Natural killer cell (primary cell): Measurements from ENCODE around the gene ADM. TPM values are rescaled to one million over a fixed set of nuclear protein-coding genes. Genes with fewer than 3 reads are reported as not detected.

Experiments used
- ATAC-seq, 3 donors: fragments of 150-1000 bp in 2 of 3; fragments of 200-7000 bp in 1 of 3; cut with Tn5 transposase; 1 replicate in 1 of 3; 2 replicates in 2 of 3; pipeline ENCODE4 v1.10.0; 2021; ENCODE audit warnings: mild to moderate bottlenecking in 2 of 3, moderate library complexity in 2 of 3
- DNase-seq, 2 donors: peaks; one replicate each; pipeline versions ENCODE4 v3.0.0 to v3.0.0-alpha.2; 2013 to 2021; ENCODE audit warnings: mixed read lengths in 1 of 2
- H3K27ac ChIP-seq: one replicate; pipeline ENCODE4 v1.5.1; 2013; ENCODE audit warnings: mild to moderate bottlenecking, low read length
- H3K27me3 ChIP-seq: one replicate; pipeline ENCODE4 v1.6.1; 2013; ENCODE audit warnings: low read length; ENCODE audit not compliant: control insufficient read depth, insufficient read depth
- H3K36me3 ChIP-seq: one replicate; pipeline ENCODE4 v1.6.1; 2013; ENCODE audit warnings: low read length; ENCODE audit not compliant: control insufficient read depth, insufficient read depth
- H3K4me1 ChIP-seq: one replicate; pipeline ENCODE4 v1.6.1; 2013; ENCODE audit warnings: low read length; ENCODE audit not compliant: control insufficient read depth, insufficient read depth
- H3K4me3 ChIP-seq: one replicate; pipeline ENCODE4 v1.5.1; 2013; ENCODE audit warnings: low read length
- H3K9me3 ChIP-seq: one replicate; pipeline ENCODE4 v1.6.1; 2013; ENCODE audit warnings: low read length; ENCODE audit not compliant: control insufficient read depth, insufficient read depth
- H3K27ac Mint-ChIP-seq, 2 donors: one replicate each; pipeline ENCODE4 v1.8.0; 2022; ENCODE audit warnings: mild to moderate bottlenecking in 2 of 2, mixed read lengths in 2 of 2, moderate library complexity in 1 of 2
- H3K27me3 Mint-ChIP-seq, 2 donors: one replicate each; pipeline ENCODE4 v1.8.0; 2022; ENCODE audit warnings: low read depth in 2 of 2, mixed read lengths in 2 of 2
- H3K36me3 Mint-ChIP-seq: one replicate; pipeline ENCODE4 v1.8.0; 2022; ENCODE audit warnings: mixed read lengths
- H3K4me1 Mint-ChIP-seq, 2 donors: one replicate each; pipeline ENCODE4 v1.8.0; 2022; ENCODE audit warnings: mixed read lengths in 2 of 2
- H3K4me3 Mint-ChIP-seq: one replicate; pipeline ENCODE4 v1.8.0; 2022; ENCODE audit warnings: mild to moderate bottlenecking, moderate library complexity, mixed read lengths
- H3K9me3 Mint-ChIP-seq, 2 donors: one replicate each; pipeline ENCODE4 v1.8.0; 2022; ENCODE audit warnings: mixed read lengths in 2 of 2
- CTCF ChIP-seq: fragments of 200-600 bp; IDR thresholded peaks from one replicate; pipeline ENCODE4 v1.8.0; 2022; ENCODE audit warnings: antibody characterized with exemption
- WGBS: methylation state at CpG from one replicate; pipeline ENCODE4 v1.1.7; 2013; ENCODE audit warnings: missing lambda C conversion rate; ENCODE audit not compliant: insufficient coverage; 5-methylcytosine and 5-hydroxymethylcytosine counted together
- intact Hi-C: fragments of 100-400 bp; cut with micrococcal nuclease; formaldehyde crosslinking; loops from one replicate; pipeline ENCODE4 v1.14.2; 2022
- total RNA-seq, 4 donors: library from RNA; stranded (reverse); fragments of 120-200 nt in 1 of 4; gene quantifications; one replicate each; pipeline versions ENCODE4 v1.2.3 to v1.2.4, GENCODE V29; 2013 to 2022

The ADM gene
- total RNA-seq, 3 donors from 2014 or later (not counting 1 experiment from before 2014, with no cell fraction given) = 0.82 to 7.0 (median 5.8) TPM

- Histone ChIP-seq H3K4me1 (peaks cover 60% of the 10 kb centered on the region), H3K36me3 (no peaks in the 10 kb centered on the region), H3K9me3 (no peaks in the 10 kb centered on the region), H3K27me3 (peaks cover 20% of the 10 kb centered on the region), H3K4me3 (peak overlapping the region; percentile 85), H3K27ac (peak overlapping the region; percentile 41)
- no peak for TF ChIP-seq CTCF
- Mint-ChIP-seq H3K9me3 (no peaks in the 10 kb centered on the region), H3K27me3 (peaks cover 8 to 25% of the 10 kb centered on the region in 2 donors), H3K4me1 (peaks cover 49 to 58% of the 10 kb centered on the region in 2 donors), H3K27ac (peak overlapping the region; percentile 65 to 86), H3K4me3 (peak overlapping the region; percentile 94), H3K36me3 (no peaks in the 10 kb centered on the region)
- under 1% methylated on average over 56 of the region's 56 CpGs for WGBS
- ATAC-seq = peak; percentile 49 to 65 (median 51)
- DNase-seq = peak; percentile 72 to 86
- intact Hi-C loops = loop anchor here (10.0 kb wide), 2 partner anchors 432 to 768 kb away; no protein-coding TSS in a partner anchor
These were observed 1.9 kb upstream of the ADM start for GRCh38 chr11:10302744-10303557.

GRCh38 chr11:10303558-10304363 is 1.1 kb upstream of the ADM start:
- peak overlapping the region in 1 of 2 donors; percentile 86 for H3K27ac Mint-ChIP-seq
- H3K27me3 Mint-ChIP-seq = peaks cover 8 to 29% of the 10 kb centered on the region in 2 donors
- DNase-seq (peak in 1 of 2 donors; percentile 62), ATAC-seq (peak in 1 of 3 donors; percentile 3)
- peaks cover 48 to 57% of the 10 kb centered on the region in 2 donors for H3K4me1 Mint-ChIP-seq
- Histone ChIP-seq H3K27me3 (peaks cover 27% of the 10 kb centered on the region), H3K4me3 (peak overlapping the region; percentile 85), H3K4me1 (peaks cover 60% of the 10 kb centered on the region), H3K27ac (peak overlapping the region; percentile 41), H3K9me3 (no peaks in the 10 kb centered on the region), H3K36me3 (no peaks in the 10 kb centered on the region)
- no peak for TF ChIP-seq CTCF
- H3K9me3 Mint-ChIP-seq = no peaks in the 10 kb centered on the region
- under 1% methylated on average over 29 of the region's 29 CpGs for WGBS
- no peaks in the 10 kb centered on the region for H3K36me3 Mint-ChIP-seq
- intact Hi-C loops = loop anchor here (10.0 kb wide), 2 partner anchors 431 to 769 kb away; no protein-coding TSS in a partner anchor
- H3K4me3 Mint-ChIP-seq = peak overlapping the region; percentile 94

GRCh38 chr11:10305262-10305963 is 540 bp downstream of the ADM start:
- Histone ChIP-seq H3K27ac (no peak overlapping the region), H3K27me3 (peaks cover 37% of the 10 kb centered on the region), H3K9me3 (no peaks in the 10 kb centered on the region), H3K4me3 (peak overlapping the region; percentile 85), H3K4me1 (peaks cover 60% of the 10 kb centered on the region), H3K36me3 (no peaks in the 10 kb centered on the region)
- no peaks in the 10 kb centered on the region for H3K9me3 Mint-ChIP-seq
- TF ChIP-seq CTCF = no peak
- intact Hi-C loops = loop anchor here (5.0 to 10.0 kb wide), 3 partner anchors 333 to 771 kb away; no protein-coding TSS in a partner anchor
- DNase-seq = peak in 1 of 2 donors; percentile 57
- no peaks in the 10 kb centered on the region for H3K36me3 Mint-ChIP-seq
- peak overlapping the region; percentile 94 for H3K4me3 Mint-ChIP-seq
- ATAC-seq = no peak
- H3K27ac Mint-ChIP-seq = peak overlapping the region in 1 of 2 donors; percentile 86
- H3K4me1 Mint-ChIP-seq = peaks cover 48 to 56% of the 10 kb centered on the region in 2 donors
- WGBS = under 1% methylated on average over 51 of the region's 51 CpGs
- peaks cover 24 to 35% of the 10 kb centered on the region in 2 donors for H3K27me3 Mint-ChIP-seq
